Caco-2 (cell line): ENCODE results near the gene DNAH10. TPM values are rescaled to one million over a fixed set of nuclear protein-coding genes. Genes with fewer than 3 reads are reported as not detected.

Source experiments
- BruUV-seq: library from RNA; stranded (reverse); fragments of 400-500 nt; replicated peaks from 2 replicates; lab custom pipeline; 2021; lab: Mats Ljungman, UMichigan
- CTCF ChIA-PET: fragments of 300-600 bp; sonication (Branson Sonifier 250); formaldehyde crosslinking; loops from one replicate; lab custom pipeline; 2022; ENCODE audit warnings: antibody characterized with exemption; lab: Charles Lee
- POLR2A ChIA-PET: fragments of 300-600 bp; sonication (Branson Sonifier 250); formaldehyde crosslinking; loops from one replicate; lab custom pipeline; 2022; ENCODE audit warnings: antibody characterized with exemption; lab: Charles Lee
- DNase-seq, 2 experiments: peaks; one replicate each; pipeline versions ENCODE4 v3.0.0 to v3.0.0-alpha.2; 2020 to 2022
- H3K27me3 ChIP-seq: replicated peaks from 2 replicates; pipeline ENCODE4 v1.6.0; 2011; ENCODE audit warnings: low read length; ENCODE audit not compliant: control insufficient read depth, insufficient read depth
- H3K36me3 ChIP-seq: 2 replicates; pipeline ENCODE4 v1.5.1; 2011; ENCODE audit warnings: low read length; ENCODE audit not compliant: control insufficient read depth, insufficient read depth
- H3K4me1 ChIP-seq: fragments of 250-450 bp; sonication (Bioruptor Pico); 2 replicates; pipeline ENCODE4 v1.5.1; 2020; ENCODE audit warnings: mild to moderate bottlenecking
- H3K4me3 ChIP-seq: 2 replicates; pipeline ENCODE4 v1.5.1; 2011; ENCODE audit warnings: low read depth, mild to moderate bottlenecking, control low read depth, low read length
- H3K9me3 ChIP-seq: fragments of 250-450 bp; sonication (Bioruptor Pico); 2 replicates; pipeline ENCODE4 v1.5.1; 2020; ENCODE audit warnings: mild to moderate bottlenecking, moderate library complexity
- H3K27ac Mint-ChIP-seq: one replicate; pipeline ENCODE4 v1.8.0; 2022; ENCODE audit warnings: mixed read lengths; ENCODE audit not compliant: unreplicated experiment
- H3K27me3 Mint-ChIP-seq: one replicate; pipeline ENCODE4 v1.8.0; 2022; ENCODE audit warnings: mixed read lengths; ENCODE audit not compliant: insufficient read depth, unreplicated experiment
- H3K36me3 Mint-ChIP-seq: one replicate; pipeline ENCODE4 v1.8.0; 2022; ENCODE audit warnings: mild to moderate bottlenecking, mixed read lengths; ENCODE audit not compliant: insufficient read depth, unreplicated experiment
- H3K4me1 Mint-ChIP-seq: one replicate; pipeline ENCODE4 v1.8.0; 2022; ENCODE audit warnings: low read depth, mixed read lengths; ENCODE audit not compliant: unreplicated experiment
- H3K4me3 Mint-ChIP-seq: one replicate; pipeline ENCODE4 v1.8.0; 2022; ENCODE audit warnings: mild to moderate bottlenecking, moderate library complexity, mixed read lengths; ENCODE audit not compliant: unreplicated experiment
- H3K9me3 Mint-ChIP-seq: one replicate; pipeline ENCODE4 v1.8.0; 2022; ENCODE audit warnings: mixed read lengths; ENCODE audit not compliant: unreplicated experiment
- intact Hi-C: fragments of 100-400 bp; cut with micrococcal nuclease; formaldehyde crosslinking; loops from one replicate; pipeline ENCODE4 v1.10.0; 2022; ENCODE audit not compliant: unreplicated experiment
- total RNA-seq: library from RNA; stranded (reverse); gene quantifications from 2 replicates; pipeline ENCODE4 v1.2.3, GENCODE V29; 2022
- TF ChIP-seq, protein P1 (sequence below), 2 experiments: fragments of 200-600 bp in 1 of 2; IDR thresholded peaks; 1 replicate in 1 of 2; 2 replicates in 1 of 2; pipeline versions ENCODE4 v1.5.1 to v1.8.0; 2011 to 2022; ENCODE audit warnings: antibody characterized with exemption in 1 of 2, control low read depth in 1 of 2, inconsistent platforms in 1 of 2, low read depth in 1 of 2, low read length in 1 of 2, mild to moderate bottlenecking in 1 of 2, moderate library complexity in 1 of 2; ENCODE audit not compliant: insufficient read depth in 1 of 2, severe bottlenecking in 1 of 2, unreplicated experiment in 1 of 2

DNAH10 gene
- total RNA-seq, 1 experiment from 2014 or later = 0.45 TPM

DNA sequence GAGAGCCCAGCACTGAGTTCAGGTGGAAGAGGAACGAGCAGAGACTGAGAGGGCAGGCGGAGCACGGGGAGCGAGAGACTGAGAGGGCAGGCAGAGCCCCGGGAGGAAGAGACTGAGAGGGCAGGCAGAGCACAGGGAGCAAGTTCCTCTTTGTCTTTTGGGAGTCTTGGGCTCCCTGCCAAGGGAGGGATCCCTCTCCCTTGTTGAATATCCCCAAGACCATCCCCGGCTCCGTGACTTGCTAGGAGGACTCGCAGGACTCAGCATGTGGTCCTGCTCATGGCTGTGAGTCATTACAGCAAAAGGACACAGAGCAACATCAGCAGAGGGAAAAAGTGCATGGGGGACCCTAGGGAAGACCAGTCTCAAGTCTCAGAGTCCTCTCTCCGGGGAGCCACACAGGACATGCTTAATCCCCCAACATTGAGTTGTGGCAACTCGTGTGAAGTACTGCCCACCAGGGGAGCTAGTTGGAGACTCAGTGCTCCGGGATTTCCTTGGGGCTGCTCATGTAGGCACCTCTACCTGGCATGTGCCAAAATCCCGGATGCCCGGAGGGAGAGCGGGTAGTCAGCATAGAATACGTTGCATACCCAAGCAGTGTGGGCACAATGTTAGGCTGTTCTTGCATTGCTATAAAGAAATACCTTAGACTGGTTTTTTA, 129.5 kb downstream of the DNAH10 start:
- intact Hi-C loops = no loop called here
- BruUV-seq = no TSS peak

DNA sequence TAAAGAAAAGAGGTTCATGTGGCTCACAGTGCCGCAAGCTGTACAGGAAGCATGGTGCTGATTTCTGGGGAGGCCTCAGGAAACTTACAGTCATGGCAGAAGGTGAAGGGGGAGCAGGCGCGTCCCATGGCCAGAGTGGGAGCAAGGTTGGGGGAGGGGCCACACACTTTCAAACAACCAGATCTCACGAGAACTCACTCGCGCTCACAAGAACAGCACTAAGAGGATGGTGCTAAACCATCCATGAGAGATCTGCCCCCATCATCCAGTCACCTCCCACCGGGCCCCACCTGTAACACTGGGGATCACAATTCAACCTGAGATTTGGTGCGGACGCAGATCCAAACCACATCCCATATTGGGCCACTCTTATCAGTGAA, 130.1 kb downstream of the DNAH10 start:
- no TSS peak for BruUV-seq
- Mint-ChIP-seq H3K4me1 (no peaks in the 10 kb centered on the region), H3K36me3 (peaks cover 4% of the 10 kb centered on the region), H3K4me3 (no peak overlapping the region), H3K27me3 (no peaks in the 10 kb centered on the region), H3K9me3 (no peaks in the 10 kb centered on the region), H3K27ac (no peak overlapping the region)
- DNase-seq = no peak
- Histone ChIP-seq H3K4me3 (no peak overlapping the region), H3K9me3 (no peaks in the 10 kb centered on the region), H3K4me1 (no peaks in the 10 kb centered on the region), H3K36me3 (no peaks in the 10 kb centered on the region), H3K27me3 (no peaks in the 10 kb centered on the region)
- TF ChIP-seq, protein P1, sequence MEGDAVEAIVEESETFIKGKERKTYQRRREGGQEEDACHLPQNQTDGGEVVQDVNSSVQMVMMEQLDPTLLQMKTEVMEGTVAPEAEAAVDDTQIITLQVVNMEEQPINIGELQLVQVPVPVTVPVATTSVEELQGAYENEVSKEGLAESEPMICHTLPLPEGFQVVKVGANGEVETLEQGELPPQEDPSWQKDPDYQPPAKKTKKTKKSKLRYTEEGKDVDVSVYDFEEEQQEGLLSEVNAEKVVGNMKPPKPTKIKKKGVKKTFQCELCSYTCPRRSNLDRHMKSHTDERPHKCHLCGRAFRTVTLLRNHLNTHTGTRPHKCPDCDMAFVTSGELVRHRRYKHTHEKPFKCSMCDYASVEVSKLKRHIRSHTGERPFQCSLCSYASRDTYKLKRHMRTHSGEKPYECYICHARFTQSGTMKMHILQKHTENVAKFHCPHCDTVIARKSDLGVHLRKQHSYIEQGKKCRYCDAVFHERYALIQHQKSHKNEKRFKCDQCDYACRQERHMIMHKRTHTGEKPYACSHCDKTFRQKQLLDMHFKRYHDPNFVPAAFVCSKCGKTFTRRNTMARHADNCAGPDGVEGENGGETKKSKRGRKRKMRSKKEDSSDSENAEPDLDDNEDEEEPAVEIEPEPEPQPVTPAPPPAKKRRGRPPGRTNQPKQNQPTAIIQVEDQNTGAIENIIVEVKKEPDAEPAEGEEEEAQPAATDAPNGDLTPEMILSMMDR (IDR thresholded peaks at IDR 0.05; ENCODE audit: insufficient read depth in 1 of 2, low read depth in 1 of 2, low read length in 1 of 2, severe bottlenecking in 1 of 2, unreplicated experiment in 1 of 2) = no peak
- intact Hi-C loops = no loop called here
- POLR2A ChIA-PET = no interaction called here
- CTCF ChIA-PET = no interaction called here

More for the DNA sequence above, 129.5 kb downstream of the DNAH10 start:
- H3K4me3 Mint-ChIP-seq = no peak overlapping the region
- no peak overlapping the region for H3K4me3 ChIP-seq
- CTCF ChIA-PET = no interaction called here
- no peaks in the 10 kb centered on the region for H3K27me3 ChIP-seq
- H3K9me3 ChIP-seq = no peaks in the 10 kb centered on the region
- H3K36me3 ChIP-seq = no peaks in the 10 kb centered on the region
- H3K36me3 Mint-ChIP-seq = peaks cover 4% of the 10 kb centered on the region
- H3K27me3 Mint-ChIP-seq = no peaks in the 10 kb centered on the region
- POLR2A ChIA-PET = no interaction called here
- no peak for DNase-seq
- H3K27ac Mint-ChIP-seq = no peak overlapping the region
- TF ChIP-seq, protein P1 (IDR thresholded peaks at IDR 0.05; ENCODE audit: insufficient read depth in 1 of 2, low read depth in 1 of 2, low read length in 1 of 2, severe bottlenecking in 1 of 2, unreplicated experiment in 1 of 2) = peak in 1 of 2 experiments; percentile 5
- H3K4me1 ChIP-seq = no peaks in the 10 kb centered on the region
- H3K9me3 Mint-ChIP-seq = no peaks in the 10 kb centered on the region
- no peaks in the 10 kb centered on the region for H3K4me1 Mint-ChIP-seq

GRCh38 chr12:123892853-123893252, 130.8 kb downstream of the DNAH10 start:
- H3K9me3 ChIP-seq = no peaks in the 10 kb centered on the region
- no peaks in the 10 kb centered on the region for H3K36me3 ChIP-seq
- intact Hi-C loops = no loop called here
- ChIA-PET POLR2A (no interaction called here), CTCF (no interaction called here)
- Mint-ChIP-seq H3K9me3 (no peaks in the 10 kb centered on the region), H3K36me3 (peaks cover 4% of the 10 kb centered on the region), H3K4me1 (no peaks in the 10 kb centered on the region), H3K27me3 (no peaks in the 10 kb centered on the region), H3K4me3 (no peak overlapping the region), H3K27ac (no peak overlapping the region)
- BruUV-seq = no TSS peak
- TF ChIP-seq, protein P1 (IDR thresholded peaks at IDR 0.05; ENCODE audit: insufficient read depth in 1 of 2, low read depth in 1 of 2, low read length in 1 of 2, severe bottlenecking in 1 of 2, unreplicated experiment in 1 of 2) = no peak
- H3K4me1 ChIP-seq = no peaks in the 10 kb centered on the region
- no peak overlapping the region for H3K4me3 ChIP-seq
- no peaks in the 10 kb centered on the region for H3K27me3 ChIP-seq
- DNase-seq = no peak
